ENCODE measurements around the gene CTNS. TPM values are rescaled to one million over a fixed set of nuclear protein-coding genes. Genes with fewer than 3 reads are reported as not detected.

Gene CTNS
- polyA plus RNA-seq (2013, experiment 1 of 2; ENCODE audit: insufficient read length), result 7.2 TPM
- polyA plus RNA-seq (2013, experiment 2 of 2; ENCODE audit: insufficient read length), result 9.5 TPM

DNA sequence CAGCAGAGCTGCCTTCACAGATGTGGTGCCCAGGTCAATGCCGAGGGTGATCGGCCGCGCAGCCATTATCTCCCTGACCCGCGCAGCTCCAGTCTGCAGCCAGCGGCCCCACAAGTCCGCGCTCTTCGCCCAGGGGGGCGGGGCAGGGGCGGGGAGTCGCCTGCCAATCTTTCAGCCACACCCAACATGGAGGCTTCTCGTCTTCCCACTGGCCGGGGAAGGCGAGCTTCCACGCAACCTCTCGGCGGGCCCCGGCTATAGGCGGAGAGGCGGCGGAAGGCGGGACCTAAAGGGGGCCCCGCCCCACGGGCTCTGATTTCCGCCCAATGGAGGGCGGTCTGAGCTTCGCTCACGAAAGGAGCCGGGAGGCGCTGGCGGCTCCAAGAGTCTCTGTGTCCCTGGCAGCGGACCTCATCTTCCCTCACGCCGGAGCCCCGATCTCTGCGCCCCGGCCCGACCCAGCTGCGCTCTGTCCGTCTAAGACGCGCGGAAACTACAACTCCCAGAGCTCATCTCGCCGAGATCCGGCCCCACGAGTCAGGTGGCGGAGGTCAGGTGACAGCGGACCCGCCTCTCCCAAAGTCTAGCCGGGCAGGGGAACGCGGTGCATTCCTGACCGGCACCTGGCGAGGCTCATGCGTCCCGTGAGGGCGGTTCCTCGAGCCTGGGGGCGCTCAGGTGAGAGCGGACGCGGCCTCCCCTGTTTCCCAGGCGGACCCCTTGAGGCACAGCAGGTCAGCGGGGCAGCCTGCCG is at the start of gene CTNS, which contains the start of gene SHPK:
CTNS (plus strand) TSS at position 607 of the 754 bp plus-strand sequence. CDS start 3,447 bp downstream, outside the sequence.
SHPK (minus strand) TSS at position 97 of the 754 bp plus-strand sequence; CDS start at position 66, 31 bp downstream.
- DNase-seq, result peak; percentile 97

DNA sequence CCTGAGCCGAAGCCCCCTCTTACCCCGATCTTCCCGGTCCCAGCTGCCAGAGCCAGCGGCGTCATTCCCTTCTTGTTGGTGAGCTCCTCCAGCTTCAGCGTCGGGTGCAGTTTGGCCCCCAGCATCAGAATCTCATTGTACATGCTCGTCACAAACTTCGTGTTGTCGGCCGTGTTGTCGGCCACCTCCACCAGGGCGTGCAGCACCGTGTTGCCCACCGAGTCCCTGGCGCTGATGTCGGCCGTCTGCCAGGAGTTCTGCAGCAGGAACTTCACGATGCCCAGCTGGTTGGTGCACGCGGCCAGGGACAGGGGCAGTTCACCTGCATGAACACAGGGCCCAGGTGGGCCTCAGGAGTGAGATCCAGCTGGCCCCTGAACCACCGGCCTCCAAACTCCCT is 46.8 kb upstream of the CTNS start:
- DNase-seq, result no peak

DNA sequence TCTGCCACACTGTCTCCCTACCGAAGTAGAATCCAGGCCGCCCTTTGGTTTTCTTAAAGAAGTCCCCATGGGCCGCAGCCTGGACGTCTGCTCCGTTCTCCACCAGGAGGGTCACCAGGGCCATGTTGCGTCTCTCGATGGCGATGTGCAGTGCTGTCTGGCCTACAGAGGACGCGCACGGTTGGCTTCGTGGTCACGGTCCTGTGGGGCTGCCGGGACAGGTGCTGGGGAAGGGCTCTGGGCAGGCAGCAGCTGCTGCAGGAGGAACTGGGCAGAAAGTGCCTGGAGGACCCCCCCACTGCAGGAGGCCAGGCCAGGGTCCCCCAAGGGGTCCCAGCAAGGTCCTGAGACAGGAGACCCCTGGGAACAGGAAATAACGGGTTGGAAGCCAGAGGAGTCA is 46.3 kb upstream of the CTNS start:
- DNase-seq, result no peak

DNA sequence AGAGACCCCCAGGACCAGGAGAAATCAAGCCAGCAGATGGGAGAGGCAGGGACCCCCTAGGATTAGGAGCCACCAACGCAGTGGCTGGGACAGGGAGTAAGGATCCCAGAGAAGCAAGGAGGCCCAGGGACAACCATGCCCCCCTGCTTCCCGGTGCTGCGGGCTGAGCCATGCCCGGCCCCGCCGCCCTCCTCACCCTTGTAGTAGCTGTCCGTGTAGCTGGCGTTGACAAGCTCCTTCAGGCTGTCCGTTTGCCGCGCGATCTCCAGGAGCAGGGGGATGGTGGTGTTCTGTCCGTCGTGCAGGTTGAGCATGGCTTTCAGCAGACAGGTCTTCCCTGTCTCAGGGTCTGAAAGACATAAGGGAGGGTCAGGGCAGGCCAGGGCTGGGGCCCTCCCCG is 45.8 kb upstream of the CTNS start:
- no peak for DNase-seq

DNA sequence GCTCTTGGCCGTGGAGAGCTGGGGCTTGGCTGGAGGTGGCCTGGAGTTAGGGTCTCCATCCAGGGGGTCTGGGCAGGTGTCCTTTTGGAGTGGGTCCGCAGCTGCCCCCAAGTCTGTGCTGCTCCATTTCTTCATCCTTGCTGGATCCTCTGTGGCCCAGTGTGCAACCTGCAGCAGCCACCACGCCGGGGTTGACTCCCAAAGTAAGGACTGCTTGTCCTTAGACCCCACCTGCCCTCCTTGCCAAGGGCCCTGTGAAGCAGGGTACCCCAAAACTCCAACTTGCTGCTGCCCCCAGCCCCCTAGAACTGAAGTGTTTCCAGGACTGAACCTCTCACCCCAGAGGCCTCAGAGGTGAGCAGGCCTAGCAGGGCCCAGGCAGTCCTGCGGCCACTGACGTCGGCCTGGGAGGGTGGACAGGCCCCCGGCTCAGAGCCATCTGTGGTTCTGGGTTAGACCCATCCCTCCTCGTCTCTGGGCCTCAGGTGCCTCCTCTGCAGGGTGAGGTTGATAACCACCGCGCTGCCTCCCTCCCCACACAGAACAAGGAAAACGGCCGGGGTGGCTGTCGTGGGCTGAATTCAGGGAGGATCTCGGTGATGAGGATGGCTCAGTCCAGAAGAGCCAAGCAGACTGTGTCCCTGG is 44.2 kb upstream of the CTNS start:
- DNase-seq, result no peak

DNA sequence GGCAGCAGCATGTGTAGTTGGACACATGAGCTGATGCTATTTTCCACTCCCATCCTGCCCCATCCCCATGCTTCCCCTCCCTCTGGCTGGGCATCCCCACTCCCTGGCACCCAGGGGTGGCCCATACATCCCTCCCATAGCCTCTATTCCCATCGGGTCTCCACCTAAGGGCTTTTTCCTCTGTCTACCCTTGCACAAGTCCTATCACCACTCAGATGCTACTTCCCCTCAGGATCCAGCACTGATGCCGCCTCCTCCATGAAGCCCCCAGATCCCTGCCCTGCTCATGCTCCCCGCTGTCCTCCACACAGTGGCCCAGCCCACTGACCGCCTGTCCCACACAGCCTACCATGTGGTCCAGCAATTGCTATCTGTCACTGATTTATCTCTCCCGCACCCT is 43.2 kb upstream of the CTNS start:
- no peak for DNase-seq

DNA sequence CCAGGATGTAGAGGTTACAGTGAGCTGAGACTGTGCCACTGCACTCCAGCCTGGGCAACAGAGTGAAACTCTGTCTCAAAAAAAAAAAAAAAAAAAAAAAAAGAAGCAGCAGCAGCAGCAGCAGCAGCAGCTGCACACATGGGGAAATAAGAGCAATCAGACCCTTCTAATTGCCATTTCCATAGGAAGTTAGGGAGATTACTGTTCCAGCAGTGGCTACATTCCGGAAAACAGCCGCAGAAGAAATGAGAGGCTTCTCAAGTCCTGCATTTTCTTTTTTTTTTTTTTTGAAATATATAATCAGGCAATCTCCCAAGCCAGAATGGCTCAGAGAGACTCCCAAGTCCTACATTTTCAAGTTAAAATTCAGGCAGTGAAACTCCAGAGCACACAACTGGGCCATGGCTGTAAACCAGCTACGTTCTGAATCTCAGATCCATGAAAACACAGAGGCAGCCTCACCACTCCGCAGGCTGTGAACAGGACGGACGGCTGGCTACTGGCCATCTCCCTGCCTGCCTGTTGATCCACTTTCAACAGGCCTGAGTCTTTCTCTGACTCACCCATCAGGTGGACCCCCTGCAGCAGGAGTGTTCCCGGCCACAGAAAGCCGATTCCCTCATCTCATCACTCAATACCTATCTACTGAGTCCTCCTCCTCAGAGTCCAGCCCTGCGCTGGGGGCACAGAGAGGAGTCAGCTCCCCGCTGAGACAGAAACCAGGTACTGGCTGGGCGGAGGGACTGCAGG is 42.3 kb upstream of the CTNS start:
- DNase-seq, result peak; percentile 72

DNA sequence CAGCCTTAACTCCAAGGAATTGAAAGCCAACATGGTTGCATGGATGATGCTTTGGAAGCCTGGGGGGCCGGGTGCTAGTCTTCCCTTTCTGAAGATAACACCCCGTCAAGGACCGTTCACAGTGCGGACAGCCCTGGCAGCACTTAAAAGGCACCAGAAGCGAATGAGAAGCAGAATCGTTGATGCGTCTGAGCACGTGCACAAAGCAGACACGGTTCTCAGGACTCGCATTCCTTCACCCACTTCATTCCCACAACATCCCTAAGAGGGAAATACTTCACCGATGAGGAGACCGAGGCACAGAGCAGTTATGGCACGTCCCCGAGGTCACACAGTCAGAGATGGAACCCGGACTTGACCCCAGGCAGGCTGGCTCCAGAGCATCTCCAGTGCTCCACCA is 41.6 kb upstream of the CTNS start:
- DNase-seq, result peak; percentile 19

DNA sequence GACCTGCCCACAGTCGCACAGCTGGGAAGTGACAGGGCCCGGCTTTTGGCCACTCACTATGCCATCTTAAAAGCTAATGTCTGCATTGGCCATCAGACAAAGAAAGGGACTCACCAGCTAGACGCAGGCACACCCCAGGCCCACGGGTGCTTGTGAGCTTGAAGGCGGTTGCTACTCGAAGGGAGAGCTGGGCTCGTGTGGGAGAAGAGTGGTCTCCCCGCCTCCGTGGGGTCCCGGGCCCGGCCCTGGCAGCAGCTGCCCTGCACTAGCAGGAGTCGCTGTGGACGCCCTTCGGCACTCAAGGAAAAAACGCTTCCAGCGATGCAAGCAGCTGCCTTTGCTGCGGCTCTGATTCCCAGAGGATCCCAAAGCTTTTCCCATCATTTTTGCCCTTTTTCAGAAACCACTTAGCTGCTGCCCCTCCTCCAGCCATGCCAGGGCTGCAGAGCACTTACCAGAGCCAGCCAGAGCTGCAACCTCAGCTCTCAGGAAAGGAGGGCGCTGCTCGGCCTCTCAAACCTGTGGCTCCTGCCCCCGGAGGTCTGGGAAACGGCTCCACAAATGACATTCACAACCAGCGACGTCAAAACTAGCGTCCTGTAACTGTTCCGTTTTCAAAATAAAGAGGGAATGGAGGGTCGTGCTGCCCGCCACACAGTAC is 39.6 kb upstream of the CTNS start:
- no peak for DNase-seq

DNA sequence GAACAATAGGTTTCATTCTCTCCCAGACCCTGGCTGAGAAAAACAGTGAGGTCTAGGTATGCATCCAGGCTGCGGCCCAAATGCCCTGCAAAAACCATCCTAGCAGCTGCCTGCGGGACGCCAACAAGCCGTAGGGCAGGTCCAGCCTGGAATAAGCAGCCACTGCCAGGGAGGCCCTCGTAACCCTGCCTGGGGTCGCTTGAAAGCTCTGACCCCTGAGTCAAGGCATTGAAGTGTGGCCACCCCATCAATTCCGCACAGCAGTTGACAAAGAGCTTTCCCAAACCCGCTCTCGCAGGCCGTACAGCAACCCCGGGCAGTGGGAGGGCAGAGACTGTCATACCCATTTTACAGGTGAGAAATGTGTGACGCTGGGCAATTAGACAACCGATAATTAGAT is 38.5 kb upstream of the CTNS start:
- no peak for DNase-seq

DNA sequence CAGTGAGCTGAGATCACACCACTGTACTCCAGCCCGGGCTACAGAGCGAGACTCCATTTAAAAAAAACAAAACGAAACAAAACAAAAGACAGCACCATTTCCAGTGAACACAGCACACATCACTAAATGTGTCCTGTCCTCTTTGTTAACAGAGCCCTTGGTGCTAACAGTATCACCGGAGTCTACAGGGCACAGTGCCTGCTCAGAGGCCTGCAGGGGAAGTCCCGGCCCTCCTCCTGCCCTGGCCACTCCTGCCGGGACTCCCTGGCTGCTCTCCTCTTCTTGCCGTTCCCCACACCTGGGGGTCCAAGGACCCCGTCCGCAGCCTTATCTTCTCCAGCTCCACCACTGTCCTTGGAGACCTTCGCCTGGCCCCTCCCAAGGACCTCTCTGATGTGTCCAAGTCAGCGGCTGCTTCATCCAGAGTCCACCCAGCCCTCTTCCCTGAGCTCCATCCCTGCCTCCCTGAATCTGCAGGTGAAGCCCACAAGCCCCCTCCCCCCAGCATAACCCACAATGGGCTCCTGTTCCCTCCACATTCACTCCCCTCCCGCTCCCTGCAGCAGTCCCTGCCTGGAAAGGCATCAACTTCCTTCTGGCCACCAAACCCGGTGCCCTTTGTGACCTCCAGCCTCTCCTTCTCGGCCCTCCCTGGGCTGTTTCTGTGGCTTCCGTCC is 35.9 kb upstream of the CTNS start:
- DNase-seq, result no peak

DNA sequence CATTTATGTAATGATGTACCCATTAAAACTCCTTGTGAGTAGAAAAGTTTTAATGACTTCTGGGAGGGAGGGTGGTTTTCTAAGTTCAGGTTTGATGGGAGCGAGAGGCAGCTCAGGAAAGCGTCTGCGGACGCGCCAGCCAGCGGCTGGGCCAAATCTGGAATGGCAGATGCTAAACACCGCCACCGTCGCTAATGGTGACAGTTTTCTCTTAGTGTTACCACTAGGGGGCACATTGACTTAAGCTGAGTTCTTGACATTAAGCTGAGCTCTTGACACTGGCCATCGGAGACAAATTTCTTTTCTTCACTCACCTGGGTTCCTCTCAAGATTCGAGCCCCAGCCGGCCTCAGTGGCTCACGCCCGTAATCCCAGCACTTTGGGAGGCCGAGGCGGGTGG is 34.1 kb upstream of the CTNS start:
- peak; percentile 20 for DNase-seq

DNA sequence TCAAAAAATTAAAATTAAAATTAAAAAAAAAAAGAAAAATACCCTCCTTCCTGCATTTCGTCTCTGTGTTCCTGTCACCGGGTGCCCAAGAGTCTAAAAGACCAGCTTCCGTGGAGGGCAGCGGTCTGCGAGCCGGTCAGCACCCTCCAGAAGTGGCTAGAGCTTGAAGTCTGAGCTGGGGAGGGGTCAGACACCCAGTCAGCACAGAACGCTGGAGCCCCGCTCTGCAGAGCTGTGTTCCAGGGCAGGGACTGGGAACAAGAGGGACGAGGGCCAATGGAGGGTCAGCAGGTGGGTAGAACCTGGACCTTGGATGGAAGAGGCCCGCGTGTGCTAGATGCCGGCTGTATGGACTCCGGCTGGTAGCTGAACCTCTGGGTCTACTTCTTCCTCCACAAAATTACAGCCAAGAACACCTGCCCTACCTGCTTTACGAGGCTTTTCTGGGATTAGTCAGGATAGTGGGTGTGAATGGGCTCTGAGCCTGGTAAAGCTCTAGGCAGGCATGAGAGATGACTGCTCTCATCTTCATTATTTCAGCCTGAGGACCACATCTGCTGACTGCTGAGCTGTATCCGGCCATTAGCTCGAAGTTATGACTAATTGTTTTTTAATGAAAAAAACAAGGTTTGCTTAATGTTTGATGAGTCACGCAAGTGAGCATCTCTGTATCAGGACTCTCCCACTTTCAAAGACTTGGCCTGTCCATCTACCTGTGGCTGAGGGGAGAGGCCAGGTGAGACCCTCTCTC is 33.3 kb upstream of the CTNS start:
- peak; percentile 32 for DNase-seq

DNA sequence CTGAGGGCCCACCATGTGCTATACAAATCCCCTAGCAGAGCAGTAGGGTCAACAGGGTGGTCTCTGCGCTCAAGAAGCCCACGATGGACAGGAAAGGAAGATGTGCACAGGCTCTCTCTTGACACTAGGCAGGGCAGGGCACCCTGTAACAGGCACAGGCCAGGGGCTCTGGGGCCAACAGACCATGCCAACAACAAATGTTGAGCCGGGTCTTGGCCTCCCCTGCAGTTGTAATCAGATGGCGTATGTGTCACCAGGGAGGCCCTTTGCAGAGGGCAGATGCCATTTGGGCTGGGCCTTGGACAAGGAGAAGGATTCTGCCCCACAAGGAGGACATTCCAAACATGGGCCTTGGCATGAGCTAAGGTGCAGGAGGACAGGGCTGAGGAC is 32.7 kb upstream of the CTNS start:
- DNase-seq, result no peak

DNA sequence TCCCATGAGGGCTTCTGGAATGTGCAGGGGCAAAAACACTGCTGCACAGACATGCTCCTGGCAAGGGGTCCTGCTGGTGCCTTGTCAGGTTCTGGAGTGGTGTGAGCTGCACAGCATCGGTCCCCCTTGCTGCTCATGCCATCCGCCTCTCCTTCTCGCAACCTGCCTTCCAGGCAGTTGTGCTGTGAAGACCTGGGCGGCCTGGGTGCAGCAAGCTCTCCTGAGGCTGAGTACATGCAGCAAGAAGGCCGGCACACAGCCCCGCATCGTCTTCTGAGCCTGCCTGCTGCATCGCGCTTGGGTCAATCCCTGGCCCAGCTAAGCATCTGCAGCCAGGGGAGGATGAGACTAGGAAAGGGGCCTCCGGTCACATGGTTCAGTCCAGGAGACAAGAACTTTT is 26.9 kb upstream of the CTNS start:
- DNase-seq, result no peak

DNA sequence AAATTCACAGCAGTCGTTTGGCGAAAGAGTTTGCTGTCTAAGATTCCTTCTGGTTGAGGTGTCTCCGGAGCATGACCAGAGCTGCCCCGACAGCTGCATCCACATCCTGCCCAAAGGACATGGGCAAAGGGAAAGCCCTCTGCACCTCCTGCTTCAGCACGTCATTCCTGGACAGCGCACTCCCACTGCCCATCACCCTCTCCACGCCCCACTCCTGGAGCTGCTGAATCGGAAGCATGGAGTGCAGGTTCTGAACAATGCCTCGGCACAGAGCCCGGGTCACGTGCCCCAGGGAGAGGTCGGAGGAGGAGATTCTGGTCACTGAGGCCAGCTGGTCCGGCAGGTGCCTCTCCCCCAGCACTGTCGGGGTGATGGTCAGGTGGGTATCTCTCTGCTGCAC is 26.0 kb upstream of the CTNS start:
- no peak for DNase-seq

DNA sequence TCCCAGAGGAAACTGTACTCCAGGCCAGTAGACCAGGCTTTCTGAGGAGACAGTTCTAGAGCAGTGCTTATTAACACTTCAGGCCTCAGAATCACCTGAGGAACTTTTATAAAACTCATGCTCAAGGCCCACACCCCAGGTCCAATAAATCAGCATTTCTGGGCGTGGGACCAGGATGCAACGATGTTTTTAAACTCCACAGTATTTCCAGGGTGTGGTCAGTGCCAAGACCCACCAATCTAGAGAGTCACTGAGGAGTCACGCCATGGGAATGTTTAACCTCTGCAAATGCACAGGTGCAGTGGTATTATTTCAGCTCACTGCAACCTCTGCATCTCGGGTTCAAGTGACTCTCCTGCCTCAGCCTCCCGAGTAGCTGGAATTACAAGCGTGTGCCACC is 23.4 kb upstream of the CTNS start:
- no peak for DNase-seq

DNA sequence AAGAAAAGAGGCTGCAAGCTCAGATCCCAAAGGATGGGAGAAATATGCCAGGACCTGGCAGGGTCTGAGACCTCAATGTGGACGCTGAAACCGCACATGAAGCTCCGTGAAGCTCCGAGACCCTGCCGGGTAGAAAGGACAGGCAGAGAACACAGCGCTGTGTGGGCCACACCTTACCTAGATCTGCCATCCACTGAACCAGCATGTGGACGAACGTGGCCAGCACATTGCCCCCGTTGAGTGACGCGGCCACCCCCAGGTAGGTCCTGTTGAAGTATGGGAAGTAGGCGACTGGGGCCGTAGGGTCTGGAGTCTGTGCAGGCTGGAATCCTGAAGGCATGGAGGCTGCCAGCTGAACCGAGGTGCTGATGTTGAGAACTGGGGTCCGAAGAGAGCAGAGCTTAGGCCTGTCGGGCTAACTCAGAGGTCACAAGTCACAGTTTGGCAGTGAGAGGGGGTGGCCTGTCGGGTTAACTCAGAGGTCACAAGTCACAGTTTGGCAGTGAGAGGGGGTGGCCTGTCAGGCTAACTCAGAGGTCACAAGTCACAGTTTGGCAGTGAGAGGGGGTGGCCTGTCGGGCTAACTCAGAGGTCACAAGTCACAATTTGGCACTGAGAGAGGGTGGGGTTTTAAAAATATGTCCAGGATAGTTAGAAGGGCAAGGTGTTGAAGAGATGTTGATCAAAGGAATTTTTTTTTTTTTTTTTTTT is 21.2 kb upstream of the CTNS start:
- no peak for DNase-seq

DNA sequence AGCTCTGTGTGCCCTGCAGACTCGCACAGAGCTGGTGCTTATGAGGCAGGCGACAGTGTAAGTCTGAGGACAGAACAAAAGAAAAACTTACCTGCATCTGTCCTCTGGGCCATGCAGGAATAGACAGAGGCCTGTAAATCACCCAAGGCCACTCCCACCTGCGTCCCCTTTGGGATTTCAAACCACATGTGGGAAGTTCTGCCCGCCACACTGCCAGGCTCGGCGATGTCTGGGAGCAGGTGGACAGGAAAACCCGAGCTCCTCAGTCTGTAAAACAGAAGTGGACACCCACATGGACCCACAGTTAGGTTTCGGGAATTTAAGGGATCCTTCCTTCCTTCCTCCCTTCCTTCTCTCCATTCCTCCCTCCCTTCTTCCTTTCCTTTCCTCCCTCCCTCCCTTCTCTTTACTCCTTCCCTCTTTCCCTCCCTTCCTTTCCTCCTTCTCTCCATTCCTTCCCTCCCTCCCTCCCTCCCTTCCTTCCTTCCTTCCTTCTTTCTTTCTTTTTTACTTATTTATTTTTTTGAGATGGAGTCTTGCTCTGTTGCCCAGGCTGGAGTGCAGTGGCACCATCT is 15.3 kb upstream of the CTNS start:
- DNase-seq, result no peak

DNA sequence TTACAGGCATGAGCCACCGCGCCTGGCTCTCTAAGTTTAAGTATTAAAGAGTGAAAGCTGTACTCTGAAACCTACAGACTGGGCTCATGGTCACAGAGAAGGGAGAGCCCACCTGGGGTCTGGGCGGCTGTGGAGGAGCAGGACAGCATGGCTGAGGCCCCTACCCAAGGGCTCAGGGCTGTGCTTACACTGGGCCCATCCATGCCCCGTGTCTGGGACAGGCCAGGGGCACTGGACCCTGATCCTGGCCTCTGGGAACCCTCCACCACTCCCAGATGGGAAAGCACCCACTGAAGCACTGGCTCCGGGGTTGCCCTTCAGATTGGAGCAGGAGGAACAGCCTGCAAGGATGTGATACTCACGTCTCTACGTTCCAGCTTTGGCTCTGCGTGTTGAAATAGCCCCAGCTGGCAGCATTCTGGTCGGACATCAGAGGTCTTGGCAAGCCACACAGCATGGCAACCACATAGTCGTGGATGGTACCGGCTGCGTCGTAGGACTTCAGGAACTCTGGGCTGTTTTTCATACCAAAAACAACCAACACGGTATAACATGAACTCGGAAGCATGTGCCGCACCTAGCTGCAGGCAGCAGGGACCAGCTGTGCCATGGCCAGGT is 13.5 kb upstream of the CTNS start:
- DNase-seq, result no peak

All from fibroblast of skin of back (primary cell).